HCT116 (cell line): ENCODE measurements around the gene DENND1A. TPM values are rescaled to one million over a fixed set of nuclear protein-coding genes. Genes with fewer than 3 reads are reported as not detected.

Experiments
- ATAC-seq: fragments of 200-7000 bp; cut with Tn5 transposase; 2 replicates; pipeline ENCODE4 v1.9.1; 2020; ENCODE audit warnings: mild to moderate bottlenecking, moderate library complexity
- BruUV-seq: library from RNA; stranded (reverse); fragments of 400-500 nt; replicated peaks from 2 replicates; lab custom pipeline; 2021; lab: Mats Ljungman, UMichigan
- CTCF ChIA-PET: fragments of 300-600 bp; sonication (Branson Sonifier 250); formaldehyde crosslinking; loops from one replicate; lab custom pipeline; 2021; ENCODE audit warnings: antibody characterized with exemption; lab: Charles Lee
- POLR2A ChIA-PET: fragments of 300-600, 350-600 bp; sonication (Branson Sonifier 250); formaldehyde crosslinking; loops from one replicate; lab custom pipeline; 2021; ENCODE audit warnings: antibody characterized with exemption; lab: Charles Lee
- RAD21 ChIA-PET, 2 experiments: fragments of 300-600 bp; sonication (Branson Sonifier 250); formaldehyde crosslinking; loops; one replicate each; lab custom pipeline; 2023; ENCODE audit warnings: low total read pairs in 2 of 2; ENCODE audit not compliant: uncharacterized antibody in 2 of 2, unreplicated experiment in 2 of 2, low non-redundant PET in 1 of 2; lab: Charles Lee
- DNase-seq: peaks from one replicate; pipeline ENCODE4 v3.0.0-alpha.2; 2010; ENCODE audit warnings: low read depth, low spot score
- H2AFZ ChIP-seq: fragments of 200-600 bp; shearing (Covaris generic), sonication (generic); 2 replicates; pipeline ENCODE4 v1.6.1; 2017; ENCODE audit warnings: low read depth, mixed run types, mixed read lengths, antibody characterized with exemption, low read length; ENCODE audit not compliant: poor library complexity, severe bottlenecking
- H3K27ac ChIP-seq: 2 replicates; pipeline ENCODE4 v1.5.1; 2012; ENCODE audit warnings: low read depth, low read length
- H3K27me3 ChIP-seq: fragments of 200-600 bp; sonication (generic); 2 replicates; pipeline ENCODE4 v1.6.1; 2016; ENCODE audit warnings: mixed run types, low read length, mixed read lengths; ENCODE audit not compliant: insufficient read depth
- H3K36me3 ChIP-seq, 2 experiments: fragments of 200-500 bp in 1 of 2; fragments of 200-600 bp in 1 of 2; sonication (Bioruptor generic) in 1 of 2; sonication (generic) in 1 of 2; 2 replicates each; pipeline versions ENCODE4 v1.5.1 to v1.6.1; 2014 to 2016; ENCODE audit warnings: low read length in 2 of 2, inconsistent platforms in 1 of 2, mixed read lengths in 1 of 2, mixed run types in 1 of 2; ENCODE audit not compliant: insufficient read depth in 2 of 2, control insufficient read depth in 1 of 2
- H3K4me1 ChIP-seq, 2 experiments: fragments of 200-600 bp in 1 of 2; sonication (generic) in 1 of 2; 2 replicates each; pipeline versions ENCODE4 v1.5.1 to v1.6.1; 2012 to 2017; ENCODE audit warnings: low read length in 2 of 2, inconsistent platforms in 1 of 2, mild to moderate bottlenecking in 1 of 2, mixed read lengths in 1 of 2, mixed run types in 1 of 2, moderate library complexity in 1 of 2; ENCODE audit not compliant: insufficient read depth in 2 of 2, control insufficient read depth in 1 of 2
- H3K4me2 ChIP-seq: fragments of 200-600 bp; sonication (generic); 2 replicates; pipeline ENCODE4 v1.6.1; 2017; ENCODE audit warnings: mixed run types, low read length, mixed read lengths
- H3K4me3 ChIP-seq, 2 experiments: fragments of 200-600 bp in 1 of 2; sonication (generic) in 1 of 2; replicated peaks in 1 of 2; 2 replicates each; pipeline ENCODE4 v1.5.1; 2011 to 2016; ENCODE audit warnings: low read length in 2 of 2, control low read depth in 1 of 2, low read depth in 1 of 2, mild to moderate bottlenecking in 1 of 2, mixed read lengths in 1 of 2, mixed run types in 1 of 2
- H3K79me2 ChIP-seq: fragments of 200-600 bp; sonication (generic); 2 replicates; pipeline ENCODE4 v1.6.1; 2017; ENCODE audit warnings: mild to moderate bottlenecking, mixed run types, low read length, moderate library complexity, mixed read lengths; ENCODE audit not compliant: insufficient read depth
- H3K9ac ChIP-seq: fragments of 200-600 bp; sonication (generic); 2 replicates; pipeline ENCODE4 v1.6.1; 2016; ENCODE audit warnings: low read length, mixed read lengths
- H3K9me2 ChIP-seq: fragments of 200-600 bp; sonication (generic), shearing (Covaris generic); 2 replicates; pipeline ENCODE4 v1.6.1; 2017; ENCODE audit warnings: mixed run types, mild to moderate bottlenecking, moderate library complexity; ENCODE audit not compliant: insufficient read depth
- H3K9me3 ChIP-seq, 2 experiments: fragments of 200-500 bp in 1 of 2; fragments of 200-600 bp in 1 of 2; sonication (Bioruptor generic) in 1 of 2; sonication (generic) in 1 of 2; 2 replicates each; pipeline ENCODE4 v1.6.1; 2014 to 2017; ENCODE audit warnings: low read length in 2 of 2, mixed read lengths in 2 of 2, inconsistent platforms in 1 of 2, low read depth in 1 of 2, mild to moderate bottlenecking in 1 of 2, mixed run types in 1 of 2, moderate library complexity in 1 of 2; ENCODE audit not compliant: control insufficient read depth in 1 of 2, insufficient read depth in 1 of 2
- H4K20me1 ChIP-seq: fragments of 200-600 bp; sonication (generic), shearing (Covaris generic); 2 replicates; pipeline ENCODE4 v1.6.1; 2017; ENCODE audit warnings: mixed run types, mild to moderate bottlenecking, moderate library complexity; ENCODE audit not compliant: insufficient read depth
- ATF3 ChIP-seq: IDR thresholded peaks from 2 replicates; pipeline ENCODE4 v1.6.1; 2012
- EGR1 ChIP-seq: IDR thresholded peaks from 2 replicates; pipeline ENCODE4 v1.6.1; 2012; ENCODE audit warnings: low read depth
- ELF1 ChIP-seq: IDR thresholded peaks from 2 replicates; pipeline ENCODE4 v1.6.1; 2012; ENCODE audit warnings: low read depth, borderline replicate concordance
- EZH2 ChIP-seq: fragments of 200-600 bp; sonication (generic); IDR thresholded peaks from 2 replicates; pipeline ENCODE4 v1.6.1; 2017; ENCODE audit warnings: antibody characterized with exemption, mixed run types
- JUND ChIP-seq: IDR thresholded peaks from 2 replicates; pipeline ENCODE4 v1.6.1; 2012
- MAX ChIP-seq: IDR thresholded peaks from 2 replicates; pipeline ENCODE4 v1.6.1; 2012
- POLR2A ChIP-seq: IDR thresholded peaks from 2 replicates; pipeline ENCODE4 v1.7.0; 2011; ENCODE audit warnings: borderline replicate concordance; ENCODE audit not compliant: insufficient read depth, insufficient read length; ENCODE audit errors: extremely low read depth
- POLR2AphosphoS5 ChIP-seq: IDR thresholded peaks from 2 replicates; pipeline ENCODE4 v1.6.1; 2011; ENCODE audit warnings: mild to moderate bottlenecking, low read depth, low read length, moderate library complexity
- RAD21 ChIP-seq: IDR thresholded peaks from 2 replicates; pipeline ENCODE4 v1.6.1; 2012; ENCODE audit warnings: low read depth, mild to moderate bottlenecking
- REST ChIP-seq: IDR thresholded peaks from 2 replicates; pipeline ENCODE4 v1.6.1; 2012; ENCODE audit warnings: low read depth
- SIN3A ChIP-seq: IDR thresholded peaks from 2 replicates; pipeline ENCODE4 v1.6.1; 2012; ENCODE audit warnings: low read depth
- SRF ChIP-seq: IDR thresholded peaks from 2 replicates; pipeline ENCODE4 v1.6.1; 2012; ENCODE audit warnings: low read depth
- YY1 ChIP-seq: IDR thresholded peaks from 2 replicates; pipeline ENCODE4 v1.6.1; 2011; ENCODE audit warnings: low read length, low read depth, moderate library complexity, mild to moderate bottlenecking; ENCODE audit not compliant: insufficient replicate concordance; ENCODE audit errors: extremely low read depth
- ZBTB33 ChIP-seq: IDR thresholded peaks from 2 replicates; pipeline ENCODE4 v1.6.1; 2011; ENCODE audit warnings: mild to moderate bottlenecking, low read length, moderate library complexity; ENCODE audit not compliant: insufficient replicate concordance; ENCODE audit errors: extremely low read depth
- ZFX ChIP-seq: fragments of 450-650 bp; IDR thresholded peaks from 2 replicates; pipeline ENCODE4 v1.6.1; 2017
- ZNF274 ChIP-seq: fragments of 200-500 bp; sonication (Bioruptor generic); IDR thresholded peaks from 2 replicates; pipeline ENCODE4 v1.6.1; 2014; ENCODE audit warnings: mild to moderate bottlenecking, low read depth, low read length, inconsistent platforms
- intact Hi-C: fragments of 100-400 bp; cut with micrococcal nuclease; formaldehyde crosslinking; loops from 2 replicates; pipeline ENCODE4 v1.10.0; 2022
- total RNA-seq: library from RNA; stranded (reverse); gene quantifications from one replicate; pipeline ENCODE4 v1.2.1, GENCODE V29; 2021; ENCODE audit not compliant: unreplicated experiment

The DENND1A gene
- total RNA-seq, 1 experiment from 2014 or later, result 33.0 TPM

- ATAC-seq (no peak), DNase-seq (no peak)
- H3K4me2 ChIP-seq, result no peak overlapping the region
- no peaks in the 10 kb centered on the region for H3K9me3 ChIP-seq
- H2AFZ ChIP-seq, result no peak overlapping the region
- H3K4me1 ChIP-seq, result no peaks in the 10 kb centered on the region
- POLR2A ChIA-PET, result no interaction called here
- H4K20me1 ChIP-seq, result no peaks in the 10 kb centered on the region
- no peak for TF ChIP-seq MAX
- TF ChIP-seq ELF1, result no peak
- no peak for TF ChIP-seq POLR2AphosphoS5
- no peak for TF ChIP-seq SRF
- no peak for TF ChIP-seq ATF3
- TF ChIP-seq RAD21, result no peak
- TF ChIP-seq JUND, result no peak
- no peak for TF ChIP-seq ZNF274
- no peak for TF ChIP-seq REST
- no peak for TF ChIP-seq EGR1
- TF ChIP-seq POLR2A, result no peak
- no peak for TF ChIP-seq ZFX
- no peak for TF ChIP-seq SIN3A
- no peak for TF ChIP-seq YY1
- TF ChIP-seq ZBTB33, result no peak
- TF ChIP-seq EZH2, result no peak
- RAD21 ChIA-PET, result no interaction called here
- H3K27me3 ChIP-seq, result no peaks in the 10 kb centered on the region
- no peak overlapping the region for H3K9ac ChIP-seq
- no TSS peak for BruUV-seq
- H3K36me3 ChIP-seq, result no peaks in the 10 kb centered on the region
- intact Hi-C loops, result no loop called here
- H3K9me2 ChIP-seq, result no peaks in the 10 kb centered on the region
- CTCF ChIA-PET, result no interaction called here
- no peak overlapping the region for H3K27ac ChIP-seq
- no peaks in the 10 kb centered on the region for H3K79me2 ChIP-seq
- H3K4me3 ChIP-seq, result no peak overlapping the region
Observed at GRCh38 chr9:123478160-123478559, 451.8 kb downstream of the DENND1A start.
